ENCODE results near the gene BACH1. TPM values are rescaled to one million over a fixed set of nuclear protein-coding genes. Genes with fewer than 3 reads are reported as not detected.

The BACH1 gene
- total RNA-seq, 1 donor from 2014 or later, result 49.4 TPM

DNA sequence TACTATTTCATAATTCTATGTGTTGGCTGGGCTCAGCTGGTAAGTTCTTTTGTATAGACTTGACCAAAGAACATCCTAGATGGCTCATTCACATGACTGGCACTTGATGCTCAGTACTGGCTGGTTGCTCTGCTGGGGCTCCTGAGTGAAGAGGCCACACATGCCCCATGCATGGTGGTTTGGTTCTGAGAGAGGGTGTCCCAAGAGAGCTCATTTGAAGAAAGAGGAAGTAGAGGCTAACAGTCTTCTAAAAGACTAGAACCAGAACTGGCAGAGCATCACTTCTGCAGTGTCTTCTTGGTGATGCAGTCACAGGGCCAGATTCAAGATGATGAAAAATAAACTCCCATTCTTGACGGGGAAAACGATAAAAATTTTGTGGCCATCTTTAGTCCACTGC, 5.2 kb upstream of the BACH1 start:
- H3K4me3 Mint-ChIP-seq (ENCODE audit: unreplicated experiment), result no peak overlapping the region
- TF ChIP-seq, protein P1, sequence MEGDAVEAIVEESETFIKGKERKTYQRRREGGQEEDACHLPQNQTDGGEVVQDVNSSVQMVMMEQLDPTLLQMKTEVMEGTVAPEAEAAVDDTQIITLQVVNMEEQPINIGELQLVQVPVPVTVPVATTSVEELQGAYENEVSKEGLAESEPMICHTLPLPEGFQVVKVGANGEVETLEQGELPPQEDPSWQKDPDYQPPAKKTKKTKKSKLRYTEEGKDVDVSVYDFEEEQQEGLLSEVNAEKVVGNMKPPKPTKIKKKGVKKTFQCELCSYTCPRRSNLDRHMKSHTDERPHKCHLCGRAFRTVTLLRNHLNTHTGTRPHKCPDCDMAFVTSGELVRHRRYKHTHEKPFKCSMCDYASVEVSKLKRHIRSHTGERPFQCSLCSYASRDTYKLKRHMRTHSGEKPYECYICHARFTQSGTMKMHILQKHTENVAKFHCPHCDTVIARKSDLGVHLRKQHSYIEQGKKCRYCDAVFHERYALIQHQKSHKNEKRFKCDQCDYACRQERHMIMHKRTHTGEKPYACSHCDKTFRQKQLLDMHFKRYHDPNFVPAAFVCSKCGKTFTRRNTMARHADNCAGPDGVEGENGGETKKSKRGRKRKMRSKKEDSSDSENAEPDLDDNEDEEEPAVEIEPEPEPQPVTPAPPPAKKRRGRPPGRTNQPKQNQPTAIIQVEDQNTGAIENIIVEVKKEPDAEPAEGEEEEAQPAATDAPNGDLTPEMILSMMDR (IDR thresholded peaks at IDR 0.05; ENCODE audit: unreplicated experiment), result no peak
- H3K36me3 Mint-ChIP-seq (ENCODE audit: low read depth, unreplicated experiment), result no peaks in the 10 kb centered on the region

DNA sequence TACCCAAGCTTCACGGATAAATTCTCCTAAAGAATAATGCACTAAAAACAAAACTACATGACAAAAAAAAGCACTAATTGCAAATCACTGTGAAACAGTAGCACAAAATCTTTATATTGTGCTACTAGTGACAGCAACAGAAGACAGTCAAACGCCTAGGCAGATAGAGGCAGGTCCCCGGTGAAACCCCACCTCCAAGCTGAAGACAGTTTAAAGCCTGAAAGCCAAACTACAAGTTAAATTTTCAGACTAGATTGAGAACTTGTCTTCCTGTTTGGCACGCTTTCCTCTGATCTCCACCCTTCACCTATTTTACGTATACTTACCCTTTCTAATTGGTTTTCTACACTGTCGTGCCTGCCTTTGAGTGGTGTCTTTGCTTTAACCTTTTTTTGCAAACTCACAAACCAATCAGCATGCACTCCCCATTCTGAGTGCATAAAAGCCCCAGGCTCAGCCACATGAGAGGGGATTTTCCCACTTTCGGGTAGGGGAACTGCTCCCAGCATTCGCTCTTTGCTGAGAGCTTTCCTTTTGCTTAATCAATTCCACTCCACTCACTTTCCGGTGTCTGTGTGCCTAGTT, 3.6 kb upstream of the BACH1 start:
- Mint-ChIP-seq H3K36me3 (ENCODE audit: low read depth, unreplicated experiment) (no peaks in the 10 kb centered on the region), H3K9me3 (ENCODE audit: unreplicated experiment) (no peaks in the 10 kb centered on the region), H3K4me3 (ENCODE audit: unreplicated experiment) (no peak overlapping the region), H3K4me1 (ENCODE audit: unreplicated experiment) (peaks cover 8% of the 10 kb centered on the region), H3K27me3 (ENCODE audit: unreplicated experiment) (peaks cover 17% of the 10 kb centered on the region), H3K27ac (ENCODE audit: unreplicated experiment) (no peak overlapping the region)
- TF ChIP-seq, protein P1 (IDR thresholded peaks at IDR 0.05; ENCODE audit: unreplicated experiment), result no peak
- no peak for DNase-seq (ENCODE audit: low spot score)

More for the DNA sequence above, 5.2 kb upstream of the BACH1 start:
- DNase-seq (ENCODE audit: low spot score), result no peak
- no peaks in the 10 kb centered on the region for H3K4me1 Mint-ChIP-seq (ENCODE audit: unreplicated experiment)
- H3K27me3 Mint-ChIP-seq (ENCODE audit: unreplicated experiment), result peaks cover 12% of the 10 kb centered on the region
- no peaks in the 10 kb centered on the region for H3K9me3 Mint-ChIP-seq (ENCODE audit: unreplicated experiment)
- H3K27ac Mint-ChIP-seq (ENCODE audit: unreplicated experiment), result no peak overlapping the region

DNA sequence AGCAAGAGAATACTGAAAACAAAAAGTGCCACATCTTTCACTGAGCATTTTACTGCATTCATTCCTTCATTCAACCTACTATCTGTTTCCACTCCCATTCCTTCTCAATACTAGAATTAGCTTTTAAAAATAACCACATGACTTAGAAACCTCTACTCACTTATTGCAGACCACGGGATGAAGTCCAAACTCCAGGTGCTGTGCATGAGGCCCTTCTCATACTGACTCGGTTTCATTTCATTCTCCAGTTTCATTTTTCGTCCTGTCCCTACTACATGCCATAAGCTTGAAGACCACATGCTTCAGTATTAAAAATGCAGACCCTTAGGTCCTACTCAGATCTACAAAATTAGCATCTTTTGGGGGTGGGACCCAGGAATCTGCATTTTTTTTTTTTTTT, 2.3 kb upstream of the BACH1 start:
- H3K27me3 Mint-ChIP-seq (ENCODE audit: unreplicated experiment), result peaks cover 16% of the 10 kb centered on the region
- peaks cover 16% of the 10 kb centered on the region for H3K4me1 Mint-ChIP-seq (ENCODE audit: unreplicated experiment)
- H3K36me3 Mint-ChIP-seq (ENCODE audit: low read depth, unreplicated experiment), result no peaks in the 10 kb centered on the region
- H3K4me3 Mint-ChIP-seq (ENCODE audit: unreplicated experiment), result no peak overlapping the region
- no peaks in the 10 kb centered on the region for H3K9me3 Mint-ChIP-seq (ENCODE audit: unreplicated experiment)
- H3K27ac Mint-ChIP-seq (ENCODE audit: unreplicated experiment), result no peak overlapping the region
- TF ChIP-seq, protein P1 (IDR thresholded peaks at IDR 0.05; ENCODE audit: unreplicated experiment), result no peak
- no peak for DNase-seq (ENCODE audit: low spot score)

DNA sequence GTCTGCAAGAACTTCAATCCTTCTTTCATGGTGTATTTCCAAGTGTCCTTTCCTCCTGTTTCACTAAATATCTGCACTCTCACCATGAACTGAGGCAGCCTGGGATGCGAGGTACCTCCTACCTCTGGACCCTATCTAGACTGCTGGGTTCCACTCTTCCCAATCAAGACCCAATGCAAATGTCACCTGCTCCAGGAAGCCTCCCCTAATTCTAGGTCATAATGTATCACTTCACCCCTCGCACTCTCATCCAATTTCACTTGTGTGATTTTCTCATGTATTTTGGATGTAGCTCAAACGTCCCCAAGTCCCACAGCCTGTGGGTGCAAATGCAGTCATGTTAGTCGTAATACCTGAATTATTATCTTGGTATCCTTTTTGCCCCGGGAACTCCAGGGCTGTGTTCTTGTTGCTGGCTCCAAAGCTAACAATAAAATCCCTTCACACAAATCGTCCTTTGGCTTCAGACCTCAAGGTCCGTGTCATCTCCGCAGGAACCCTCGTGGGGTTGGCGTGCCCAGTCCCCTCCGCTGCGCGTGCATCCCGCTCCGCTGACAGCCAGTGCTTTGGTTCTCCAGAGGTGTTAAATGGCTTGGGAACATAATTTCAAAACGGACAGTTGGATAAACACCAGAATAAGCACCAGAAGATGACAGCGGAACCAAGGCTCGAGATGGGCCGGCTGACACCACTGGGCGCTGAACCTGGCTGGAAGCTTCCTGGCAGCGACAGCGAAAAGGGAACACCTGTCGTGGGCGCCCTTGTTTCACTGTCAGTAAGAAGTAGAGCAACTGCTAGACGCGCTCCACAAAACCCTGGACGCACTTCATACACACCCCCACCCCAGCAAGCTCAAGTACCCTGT, 1.0 kb upstream of the BACH1 start:
- DNase-seq (ENCODE audit: low spot score), result no peak
- peak overlapping the region; percentile 87 for H3K4me3 Mint-ChIP-seq (ENCODE audit: unreplicated experiment)
- no peaks in the 10 kb centered on the region for H3K36me3 Mint-ChIP-seq (ENCODE audit: low read depth, unreplicated experiment)
- H3K4me1 Mint-ChIP-seq (ENCODE audit: unreplicated experiment), result peaks cover 25% of the 10 kb centered on the region
- peaks cover 13% of the 10 kb centered on the region for H3K27me3 Mint-ChIP-seq (ENCODE audit: unreplicated experiment)
- TF ChIP-seq, protein P1 (IDR thresholded peaks at IDR 0.05; ENCODE audit: unreplicated experiment), result no peak
- H3K9me3 Mint-ChIP-seq (ENCODE audit: unreplicated experiment), result no peaks in the 10 kb centered on the region
- H3K27ac Mint-ChIP-seq (ENCODE audit: unreplicated experiment), result peak overlapping the region; percentile 52
